Mucosa of stomach (tissue), 1 donor: ENCODE data around the gene CD2AP.
"Not testable (repeated sequence)": the region's sequence is repeated elsewhere in the genome, so short reads cannot be mapped to it uniquely, and the experiment has no call there.

Experiments used
- H3K27me3 ChIP-seq: one replicate; pipeline ENCODE4 v1.7.0; 2013; ENCODE audit warnings: mild to moderate bottlenecking, low read length; ENCODE audit not compliant: control insufficient read depth, insufficient read depth
- H3K36me3 ChIP-seq: one replicate; pipeline ENCODE4 v1.7.0; 2013; ENCODE audit warnings: low read length; ENCODE audit not compliant: control insufficient read depth, insufficient read depth
- H3K4me1 ChIP-seq: one replicate; pipeline ENCODE4 v1.7.0; 2013; ENCODE audit warnings: mild to moderate bottlenecking, low read length; ENCODE audit not compliant: control insufficient read depth, insufficient read depth
- H3K4me3 ChIP-seq: one replicate; pipeline ENCODE4 v1.7.0; 2013; ENCODE audit warnings: low read length
- H3K9ac ChIP-seq: one replicate; pipeline ENCODE4 v1.7.0; 2013; ENCODE audit warnings: mild to moderate bottlenecking, low read length, moderate library complexity
- H3K9me3 ChIP-seq: one replicate; pipeline ENCODE4 v1.7.0; 2013; ENCODE audit warnings: mild to moderate bottlenecking, low read length, moderate library complexity; ENCODE audit not compliant: control insufficient read depth
- donor health status: Pancreatic carcinoma.

Gene CD2AP

DNA sequence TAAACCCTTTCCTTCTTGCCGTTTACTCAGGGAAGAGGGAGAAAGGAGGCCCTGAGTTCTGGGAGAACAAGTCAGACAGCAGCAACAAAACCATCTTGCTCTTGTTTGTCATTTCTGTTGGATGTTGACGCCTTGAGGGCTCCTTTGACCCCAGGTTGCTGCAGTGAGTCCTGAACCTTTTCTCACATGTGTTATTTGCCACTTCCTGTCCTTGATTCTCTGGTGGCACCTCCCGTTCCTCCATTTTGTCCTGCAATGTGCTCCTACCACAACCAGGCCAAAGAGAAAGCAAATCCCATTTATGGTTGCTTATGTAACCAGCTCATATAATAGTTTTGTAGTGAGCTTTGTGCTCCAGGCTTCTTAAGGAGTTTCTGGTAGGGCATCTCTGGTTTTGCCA lies 154.2 kb downstream of the CD2AP start:
- Histone ChIP-seq H3K4me3 (no peak overlapping the region), H3K27me3 (no peaks in the 10 kb centered on the region), H3K9ac (no peak overlapping the region), H3K36me3 (no peaks in the 10 kb centered on the region), H3K4me1 (peaks cover 28% of the 10 kb centered on the region), H3K9me3 (no peaks in the 10 kb centered on the region)

DNA sequence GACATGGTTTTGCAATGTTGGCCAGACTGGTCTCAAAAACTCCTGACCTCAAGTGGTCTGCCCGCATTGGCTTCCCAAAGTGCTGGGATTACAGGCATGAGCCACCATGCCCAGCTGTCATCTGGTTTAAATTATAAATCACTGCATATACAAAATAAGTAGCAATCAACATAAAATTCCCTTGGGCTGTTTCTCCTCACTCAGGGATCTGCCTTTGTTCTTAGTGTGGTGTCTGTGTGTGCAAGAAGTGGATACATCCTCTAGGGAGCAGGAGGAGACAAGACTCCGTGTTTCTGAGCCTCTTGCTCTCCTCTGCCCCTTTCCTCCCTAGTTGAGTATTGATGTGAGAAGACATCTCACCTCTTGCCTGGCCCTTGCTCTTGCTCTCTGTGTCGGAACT lies 155.6 kb downstream of the CD2AP start:
- Histone ChIP-seq H3K4me1 (peaks cover 28% of the 10 kb centered on the region), H3K4me3 (no peak overlapping the region), H3K9ac (no peak overlapping the region), H3K27me3 (no peaks in the 10 kb centered on the region), H3K36me3 (no peaks in the 10 kb centered on the region), H3K9me3 (no peaks in the 10 kb centered on the region)

DNA sequence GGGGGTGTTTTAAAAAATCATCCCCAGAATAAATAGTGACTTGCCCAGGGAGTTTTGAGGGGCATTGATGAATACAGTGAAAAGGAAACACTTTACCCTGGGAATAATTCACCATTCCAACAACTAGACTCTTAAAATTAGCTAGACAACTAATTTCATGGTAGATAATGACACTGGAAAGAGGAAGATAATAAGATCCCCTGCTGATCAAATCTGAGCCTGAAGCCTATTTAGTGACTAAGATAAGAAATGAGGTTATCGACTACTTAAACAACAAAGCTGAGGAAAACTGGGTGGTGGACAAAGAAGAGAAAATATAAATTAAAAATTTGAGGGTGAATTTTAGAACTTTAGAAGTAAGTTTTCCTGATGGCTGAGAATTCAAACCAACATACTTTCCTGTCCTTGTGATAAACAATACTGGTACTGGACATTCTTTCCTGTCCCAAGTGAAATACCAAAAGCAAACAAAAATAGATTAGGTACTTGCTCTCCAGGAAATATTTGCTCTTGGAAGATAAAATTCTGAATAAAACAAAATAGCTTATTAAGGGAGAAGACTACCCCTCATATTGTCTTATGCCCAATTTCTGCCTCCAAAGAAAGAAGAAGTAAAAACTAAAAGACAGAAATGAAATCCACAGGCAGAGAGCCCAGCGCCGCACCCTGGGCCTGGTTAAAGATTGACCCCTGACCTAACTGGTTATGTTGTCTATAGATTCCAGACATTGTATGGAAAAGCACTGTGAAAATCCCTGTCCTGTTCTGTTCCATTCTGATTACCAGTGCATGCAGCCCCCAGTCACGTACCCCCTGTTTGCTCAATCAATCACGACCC lies 156.8 kb downstream of the CD2AP start:
- peaks cover 28% of the 10 kb centered on the region for H3K4me1 ChIP-seq
- H3K9me3 ChIP-seq = no peaks in the 10 kb centered on the region
- H3K9ac ChIP-seq = no peak overlapping the region
- no peaks in the 10 kb centered on the region for H3K27me3 ChIP-seq
- H3K36me3 ChIP-seq = no peaks in the 10 kb centered on the region
- no peak overlapping the region for H3K4me3 ChIP-seq

DNA sequence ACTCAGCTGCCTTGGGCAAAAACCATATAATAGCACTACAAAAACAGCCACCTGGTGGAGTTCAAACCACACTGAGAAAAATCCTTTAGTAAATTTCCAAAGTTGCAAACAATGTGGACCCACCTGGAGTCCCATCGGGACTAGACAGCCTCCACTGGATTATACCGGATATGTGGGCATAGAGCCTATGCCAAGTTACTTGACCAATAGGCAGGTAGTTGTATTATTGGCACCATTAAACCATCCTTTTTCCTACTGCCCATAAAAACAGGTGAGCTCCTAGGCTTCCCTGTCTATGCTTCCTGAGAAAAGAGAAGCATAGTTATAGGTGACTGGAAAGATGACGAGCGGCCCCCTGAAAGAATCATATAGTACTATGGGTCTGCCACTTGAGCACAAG lies 169.1 kb downstream of the CD2AP start:
- Histone ChIP-seq H3K4me3 (no peak overlapping the region), H3K9ac (no peak overlapping the region), H3K36me3 (no peaks in the 10 kb centered on the region), H3K4me1 (peaks cover 10% of the 10 kb centered on the region), H3K27me3 (no peaks in the 10 kb centered on the region), H3K9me3 (no peaks in the 10 kb centered on the region)

DNA sequence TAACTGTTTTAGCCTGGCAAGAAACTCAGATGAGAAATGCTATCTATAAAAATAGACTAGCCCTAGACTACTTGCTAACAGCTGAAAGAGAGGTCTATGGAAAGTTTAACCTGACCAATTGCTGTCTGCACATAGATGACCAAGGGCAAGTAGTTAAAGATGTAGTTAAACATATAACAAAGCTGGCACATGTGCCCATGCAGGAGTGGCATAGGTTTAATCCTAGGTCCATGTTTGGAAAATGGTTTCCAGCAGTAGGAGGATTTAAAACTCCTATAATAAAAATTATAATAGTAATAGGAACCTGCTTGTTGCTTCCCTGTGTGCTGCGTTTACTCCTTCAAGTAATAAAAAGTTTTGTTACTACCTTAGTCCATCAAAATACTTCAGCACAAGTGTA lies 169.6 kb downstream of the CD2AP start:
- no peaks in the 10 kb centered on the region for H3K36me3 ChIP-seq
- H3K4me3 ChIP-seq = no peak overlapping the region
- no peaks in the 10 kb centered on the region for H3K27me3 ChIP-seq
- H3K9me3 ChIP-seq = no peaks in the 10 kb centered on the region
- H3K9ac ChIP-seq = no peak overlapping the region
- peaks cover 10% of the 10 kb centered on the region for H3K4me1 ChIP-seq

DNA sequence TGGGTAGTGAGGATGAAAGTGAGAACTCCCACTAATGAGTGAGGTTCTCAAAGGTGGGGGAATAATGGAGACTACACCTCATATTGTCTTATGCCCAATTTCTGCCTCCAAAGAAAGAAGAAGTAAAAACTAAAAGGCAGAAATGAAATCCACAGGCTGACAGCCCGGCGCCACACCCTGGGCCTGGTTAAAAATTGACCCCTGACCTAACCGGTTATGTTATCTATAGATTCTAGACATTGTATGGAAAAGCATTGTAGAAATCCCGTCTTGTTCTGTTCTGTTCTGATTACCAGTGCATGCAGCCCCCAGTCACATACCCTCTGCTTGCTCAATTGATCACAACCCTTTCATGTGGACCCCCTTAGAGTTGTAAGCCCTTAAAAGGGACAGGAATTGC lies 170.0 kb downstream of the CD2AP start:
- not testable (repeated sequence) for H3K36me3 ChIP-seq, H3K9ac ChIP-seq, H3K27me3 ChIP-seq, H3K9me3 ChIP-seq, H3K4me3 ChIP-seq
- H3K4me1 ChIP-seq = peaks cover 10% of the 10 kb centered on the region

DNA sequence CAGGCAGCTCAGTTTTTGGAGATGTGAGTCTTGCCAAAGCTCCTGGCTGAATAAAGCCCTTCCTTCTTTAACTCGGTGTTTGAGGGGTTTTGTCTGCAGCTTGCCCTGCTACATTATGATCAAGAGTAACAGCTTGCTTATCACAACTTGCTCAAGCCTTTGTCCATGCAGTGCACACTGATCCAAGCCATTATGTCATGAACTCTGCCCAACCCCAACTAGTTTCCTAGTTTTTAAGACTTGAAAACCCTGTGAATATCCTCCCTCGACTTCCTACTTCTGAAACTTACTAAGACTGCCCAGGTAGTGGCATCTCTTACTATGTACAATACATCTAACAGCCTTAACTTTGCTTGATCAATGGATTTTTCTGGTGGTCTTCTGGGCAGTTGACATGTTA lies 170.4 kb downstream of the CD2AP start:
- no peaks in the 10 kb centered on the region for H3K9me3 ChIP-seq
- H3K4me3 ChIP-seq = no peak overlapping the region
- no peak overlapping the region for H3K9ac ChIP-seq
- peaks cover 10% of the 10 kb centered on the region for H3K4me1 ChIP-seq
- H3K27me3 ChIP-seq = no peaks in the 10 kb centered on the region
- H3K36me3 ChIP-seq = no peaks in the 10 kb centered on the region

DNA sequence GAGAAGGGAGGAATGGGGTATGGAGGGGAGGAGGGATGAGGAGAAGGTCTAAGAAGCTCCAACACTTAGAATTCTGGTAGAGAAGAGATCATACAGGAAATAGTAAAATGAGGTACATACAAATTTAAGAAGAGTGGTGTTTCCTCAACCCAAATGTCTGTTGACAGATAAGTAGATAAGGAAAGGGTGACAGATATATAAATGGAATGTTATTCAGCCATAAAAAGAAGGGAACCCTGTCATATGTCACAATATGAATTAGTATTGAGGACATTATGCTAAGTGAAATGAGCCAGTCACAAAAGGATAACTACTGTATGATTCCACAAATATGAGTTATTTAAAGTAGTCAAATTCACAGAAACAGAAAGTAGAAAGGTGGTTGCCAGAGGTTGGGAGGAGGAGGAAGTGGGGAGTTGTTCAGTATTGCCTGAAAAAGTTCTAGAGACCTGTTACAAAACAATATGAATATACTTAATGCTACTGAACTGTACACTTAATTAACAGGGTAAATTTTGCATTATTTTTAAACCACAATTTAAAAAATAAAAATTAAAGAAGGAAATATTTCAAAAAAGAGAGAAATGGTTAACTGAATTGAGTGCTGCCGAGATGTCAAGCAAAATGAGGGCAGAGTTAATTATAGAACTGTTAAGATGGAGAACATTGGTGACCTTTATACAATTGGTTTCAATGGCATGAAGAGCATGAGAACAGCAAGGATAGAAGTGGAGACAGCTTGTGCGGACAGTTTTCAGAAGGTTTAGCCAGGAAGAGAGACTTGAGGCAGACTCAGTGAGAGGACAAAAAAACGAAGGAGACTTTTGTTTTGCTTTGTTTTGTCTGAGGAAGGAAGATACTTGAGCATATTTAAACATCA lies 173.2 kb downstream of the CD2AP start:
- no peak overlapping the region for H3K4me3 ChIP-seq
- no peaks in the 10 kb centered on the region for H3K27me3 ChIP-seq
- H3K36me3 ChIP-seq = no peaks in the 10 kb centered on the region
- peaks cover 12% of the 10 kb centered on the region for H3K4me1 ChIP-seq
- no peaks in the 10 kb centered on the region for H3K9me3 ChIP-seq
- no peak overlapping the region for H3K9ac ChIP-seq

DNA sequence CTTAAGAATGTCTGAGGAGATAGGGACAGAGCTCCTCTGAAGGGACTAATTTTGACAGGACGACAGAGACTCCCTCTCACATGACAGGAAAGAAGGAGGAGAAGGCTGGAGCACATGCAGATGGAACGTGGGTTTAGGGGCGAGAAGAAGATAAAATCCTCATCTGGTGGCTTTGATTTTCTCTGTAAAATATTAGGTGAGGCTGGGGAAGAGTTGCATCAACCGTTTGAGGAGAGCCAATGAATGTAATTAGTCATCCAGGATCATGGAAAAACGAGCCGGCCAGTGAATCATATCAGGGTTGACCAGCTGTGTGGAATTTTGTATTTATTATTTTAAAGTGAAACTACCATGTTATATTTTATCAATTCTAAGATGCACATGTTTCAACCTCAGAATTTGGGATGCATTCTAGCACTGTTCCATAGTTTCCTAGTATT lies 173.9 kb downstream of the CD2AP start:
- Histone ChIP-seq H3K27me3 (no peaks in the 10 kb centered on the region), H3K4me3 (no peak overlapping the region), H3K9me3 (no peaks in the 10 kb centered on the region), H3K36me3 (no peaks in the 10 kb centered on the region), H3K9ac (no peak overlapping the region), H3K4me1 (peaks cover 19% of the 10 kb centered on the region)

DNA sequence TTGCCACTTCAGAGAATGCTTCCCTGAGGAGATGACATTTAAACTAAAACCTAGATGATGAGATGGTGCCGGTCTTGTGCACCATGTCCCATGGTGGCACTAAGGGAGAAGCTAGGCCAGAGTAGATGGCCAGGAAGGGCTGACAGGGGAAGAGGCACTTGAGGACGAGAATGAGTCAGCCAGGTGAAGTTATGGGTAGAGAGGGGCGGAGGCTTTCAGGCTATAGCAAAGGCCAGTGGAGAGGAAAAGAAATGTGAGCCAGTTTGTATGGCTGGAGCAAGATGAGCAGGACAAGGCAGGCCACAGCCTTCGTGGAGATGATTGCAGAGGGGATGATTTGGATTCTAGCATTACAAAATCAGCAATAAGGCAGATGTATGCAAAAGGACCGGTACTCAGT lies 176.1 kb downstream of the CD2AP start:
- Histone ChIP-seq H3K4me3 (no peak overlapping the region), H3K36me3 (no peaks in the 10 kb centered on the region), H3K4me1 (peaks cover 9% of the 10 kb centered on the region), H3K9me3 (no peaks in the 10 kb centered on the region), H3K9ac (no peak overlapping the region), H3K27me3 (no peaks in the 10 kb centered on the region)

DNA sequence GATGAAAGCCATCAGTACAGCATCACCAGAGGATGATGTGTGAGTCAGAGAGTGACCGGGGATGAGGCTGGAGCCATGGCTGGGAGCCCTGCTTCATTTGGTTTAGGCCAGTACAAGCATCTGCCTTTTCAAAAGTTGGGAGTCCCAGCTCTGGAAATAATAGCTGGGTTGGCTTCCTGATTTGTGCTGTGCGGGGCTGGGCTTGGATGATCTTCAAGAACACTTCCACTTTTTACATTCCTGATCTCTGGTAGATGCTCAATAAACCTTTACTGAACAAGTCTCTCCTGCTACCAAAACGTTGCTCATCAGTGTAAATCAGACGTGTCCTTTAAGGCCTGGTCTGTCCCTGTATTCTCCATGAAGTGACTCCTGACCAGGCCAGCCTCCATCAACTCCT lies 176.7 kb downstream of the CD2AP start:
- H3K4me1 ChIP-seq = peaks cover 9% of the 10 kb centered on the region
- H3K9ac ChIP-seq = no peak overlapping the region
- no peaks in the 10 kb centered on the region for H3K36me3 ChIP-seq
- no peaks in the 10 kb centered on the region for H3K9me3 ChIP-seq
- no peaks in the 10 kb centered on the region for H3K27me3 ChIP-seq
- no peak overlapping the region for H3K4me3 ChIP-seq
